IPS DF 6.9 (cell line): Measurements from ENCODE around the gene PKDREJ.
"Not testable (repeated sequence)": the region's sequence is repeated elsewhere in the genome, so short reads cannot be mapped to it uniquely, and the experiment has no call there.

ENCODE experiments used
- DNase-seq: peaks from one replicate; pipeline ENCODE4 v3.0.0-alpha.2; 2013; ENCODE audit warnings: low read depth, low spot score
- H3K27ac ChIP-seq: one replicate; pipeline ENCODE4 v1.5.1; 2013; ENCODE audit warnings: low read length, control low read depth
- H3K27me3 ChIP-seq: 2 replicates; pipeline ENCODE4 v1.6.1; 2013; ENCODE audit warnings: mild to moderate bottlenecking, low read length; ENCODE audit not compliant: control insufficient read depth, insufficient read depth
- H3K36me3 ChIP-seq: 2 replicates; pipeline ENCODE4 v1.6.1; 2013; ENCODE audit warnings: low read length; ENCODE audit not compliant: control insufficient read depth, insufficient read depth
- H3K4me1 ChIP-seq: 2 replicates; pipeline ENCODE4 v1.6.1; 2013; ENCODE audit warnings: low read length; ENCODE audit not compliant: control insufficient read depth, insufficient read depth
- H3K4me3 ChIP-seq: 2 replicates; pipeline ENCODE4 v1.5.1; 2013; ENCODE audit warnings: mild to moderate bottlenecking, low read length
- H3K9me3 ChIP-seq: 2 replicates; pipeline ENCODE4 v1.6.1; 2013; ENCODE audit warnings: low read length, inconsistent platforms; ENCODE audit not compliant: control insufficient read depth, insufficient read depth
- WGBS: extraction: QIAGEN DNeasy Blood & Tissue Kit; methylation state at CpG from one replicate; pipeline ENCODE4 v1.1.7; 2013; ENCODE audit warnings: mixed read lengths, missing lambda C conversion rate; ENCODE audit not compliant: insufficient read length, insufficient coverage; 5-methylcytosine and 5-hydroxymethylcytosine counted together

The PKDREJ gene

DNA sequence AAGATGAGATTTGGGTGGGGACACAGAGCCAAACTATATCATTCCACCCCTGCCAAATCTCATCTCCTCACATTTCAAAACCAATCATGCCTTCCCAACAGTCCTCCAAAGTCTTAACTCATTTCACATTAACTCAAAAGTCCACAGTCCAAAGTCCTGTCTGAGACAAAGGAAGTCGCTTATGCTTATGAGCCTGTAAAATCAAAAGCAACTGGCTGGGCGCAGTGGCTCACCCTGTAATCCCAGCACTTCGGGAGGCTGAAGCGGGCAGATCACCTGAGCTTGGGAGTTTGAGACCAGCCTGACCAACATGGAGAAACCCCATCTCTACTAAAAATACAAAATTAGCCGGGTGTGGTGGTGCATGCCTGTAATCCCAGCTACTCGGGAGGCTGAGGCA, 1.4 kb upstream of the PKDREJ start:
- not testable (repeated sequence) for H3K27ac ChIP-seq, H3K4me3 ChIP-seq, H3K9me3 ChIP-seq, H3K36me3 ChIP-seq, H3K4me1 ChIP-seq, DNase-seq
- no CpG with 5 or more reads among the region's 6 CpGs for WGBS
- peaks cover 13% of the 10 kb centered on the region; the same call in 1 of the 2 replicates for H3K27me3 ChIP-seq

GRCh38 chr22:46262449-46263215, 511 bp downstream of the PKDREJ start:
- no peak for DNase-seq
- no peaks in the 10 kb centered on the region for H3K9me3 ChIP-seq

DNA sequence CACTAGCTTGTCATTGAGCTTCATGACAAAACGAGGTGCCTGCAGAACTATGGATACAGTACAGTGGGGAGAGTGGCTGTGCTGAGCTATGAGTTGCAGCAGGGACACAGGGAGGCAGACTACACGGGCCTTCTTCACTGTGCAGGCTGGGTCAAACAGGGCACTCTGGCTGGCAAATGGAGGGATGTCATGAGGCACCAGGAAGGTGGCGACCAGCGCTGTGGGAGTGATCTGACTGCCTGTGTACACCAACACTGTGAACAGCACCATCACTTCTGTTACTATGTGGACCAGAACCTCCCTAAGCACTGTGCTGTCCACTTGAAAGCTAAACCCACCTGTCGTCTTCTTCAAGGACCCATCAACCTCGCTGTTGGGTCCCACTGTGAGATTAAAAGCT, 3.1 kb downstream of the PKDREJ start:
- no peak overlapping the region for H3K27ac ChIP-seq
- H3K4me1 ChIP-seq, result no peaks in the 10 kb centered on the region
- no peaks in the 10 kb centered on the region; the same call in 1 of the 2 replicates for H3K36me3 ChIP-seq
- no peaks in the 10 kb centered on the region for H3K9me3 ChIP-seq
- no peak overlapping the region for H3K4me3 ChIP-seq
- no peak for DNase-seq
- peaks cover 13% of the 10 kb centered on the region; the same call in 1 of the 2 replicates for H3K27me3 ChIP-seq
- no CpG with 5 or more reads among the region's 6 CpGs for WGBS

More at GRCh38 chr22:46262449-46263215, 511 bp downstream of the PKDREJ start:
- no peak overlapping the region for H3K27ac ChIP-seq
- WGBS, result no CpG with 5 or more reads among the region's 109 CpGs
- no peaks in the 10 kb centered on the region; the same call in 1 of the 2 replicates for H3K36me3 ChIP-seq
- H3K4me3 ChIP-seq, result peak overlapping the region; percentile 32; the same call in 1 of the 2 replicates
- H3K4me1 ChIP-seq, result no peaks in the 10 kb centered on the region
- peaks cover 13% of the 10 kb centered on the region; the same call in 1 of the 2 replicates for H3K27me3 ChIP-seq

DNA sequence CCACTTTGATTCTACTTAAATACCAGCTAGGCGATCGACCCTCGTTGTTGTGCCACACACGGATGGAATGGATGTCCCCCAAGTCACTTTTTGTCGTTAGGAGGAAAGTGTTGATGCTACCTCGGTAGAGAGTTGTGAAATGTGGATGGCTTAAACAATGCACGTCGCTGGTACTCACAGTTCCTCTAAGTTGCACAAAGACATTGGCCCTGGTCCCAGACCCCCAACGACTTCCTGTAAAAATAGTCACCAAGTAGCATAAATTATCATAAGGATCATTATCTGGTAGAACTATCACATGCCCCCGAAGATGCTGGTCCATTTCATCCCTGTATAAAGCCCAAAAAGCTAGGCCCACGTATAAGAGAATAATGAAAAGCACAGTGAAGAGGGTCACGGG, 3.8 kb downstream of the PKDREJ start:
- Histone ChIP-seq H3K4me1 (no peaks in the 10 kb centered on the region), H3K27me3 (peaks cover 13% of the 10 kb centered on the region; the same call in 1 of the 2 replicates), H3K9me3 (no peaks in the 10 kb centered on the region), H3K27ac (no peak overlapping the region), H3K36me3 (no peaks in the 10 kb centered on the region; the same call in 1 of the 2 replicates), H3K4me3 (no peak overlapping the region)
- DNase-seq, result no peak
- WGBS, result no CpG with 5 or more reads among the region's 12 CpGs

- no peak for DNase-seq
- no CpG with 5 or more reads among the region's 8 CpGs for WGBS
These were observed 6.7 kb downstream of the PKDREJ start for GRCh38 chr22:46256358-46256958.

DNA sequence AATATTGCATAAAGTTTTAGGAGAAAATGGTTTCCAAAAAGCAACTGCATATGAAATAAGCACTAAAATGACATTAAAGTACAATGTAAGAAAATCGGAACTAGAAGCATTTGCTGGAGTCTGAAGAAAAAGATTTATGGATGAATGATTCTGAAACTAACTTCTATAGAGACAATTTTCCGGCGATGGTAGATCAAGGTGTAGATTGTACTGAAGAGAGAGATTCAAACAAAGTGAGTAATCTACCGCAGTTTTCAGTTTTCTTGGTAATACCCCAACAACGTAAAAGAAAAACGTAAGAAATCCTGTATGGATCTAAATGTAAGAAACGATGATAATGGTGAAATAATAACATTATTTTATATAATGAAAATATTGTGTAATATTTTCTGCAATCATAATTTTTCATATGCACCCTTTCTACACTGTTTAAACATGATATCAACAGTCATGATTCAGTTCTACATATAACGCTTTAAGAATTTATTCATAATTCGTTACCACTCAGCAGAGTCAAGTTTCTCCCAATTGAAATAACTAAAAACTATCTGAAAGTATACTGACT, 11.2 kb downstream of the PKDREJ start:
- Histone ChIP-seq H3K36me3 (no peaks in the 10 kb centered on the region), H3K4me3 (no peak overlapping the region), H3K27me3 (0 out of 2 replicates have a peak, but pooled peaks cover 3% of the 10 kb centered on the region), H3K27ac (no peak overlapping the region), H3K9me3 (no peaks in the 10 kb centered on the region), H3K4me1 (no peaks in the 10 kb centered on the region)
- WGBS, result no CpG with 5 or more reads among the region's 9 CpGs
- DNase-seq, result no peak

More at GRCh38 chr22:46256358-46256958, 6.7 kb downstream of the PKDREJ start:
- H3K4me1 ChIP-seq, result no peaks in the 10 kb centered on the region
- no peak overlapping the region for H3K27ac ChIP-seq
- H3K36me3 ChIP-seq, result no peaks in the 10 kb centered on the region
- no peak overlapping the region for H3K4me3 ChIP-seq
- H3K9me3 ChIP-seq, result no peaks in the 10 kb centered on the region
- no peaks in the 10 kb centered on the region; the same call in 1 of the 2 replicates for H3K27me3 ChIP-seq

DNA sequence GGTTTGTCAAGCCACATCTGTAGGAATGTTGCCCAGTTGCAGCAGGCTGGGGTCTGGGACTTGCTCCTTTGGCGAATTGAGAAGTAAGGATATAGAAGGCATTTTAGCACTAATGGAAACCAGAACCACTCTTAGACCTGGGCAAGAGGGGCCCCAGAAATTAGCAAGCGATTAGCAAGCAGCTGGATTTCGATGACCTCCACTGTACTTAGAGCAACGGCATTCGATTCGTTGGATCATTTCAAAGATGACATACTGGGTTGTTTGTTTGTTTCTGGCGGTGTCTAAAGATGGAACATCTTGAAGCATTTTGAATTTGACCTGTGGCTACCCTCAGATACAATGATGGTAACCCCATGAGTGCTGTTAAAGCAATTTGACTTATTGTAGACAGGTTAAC, 11.9 kb downstream of the PKDREJ start:
- Histone ChIP-seq H3K4me1 (no peaks in the 10 kb centered on the region), H3K27me3 (0 out of 2 replicates have a peak, but pooled peaks cover 3% of the 10 kb centered on the region), H3K36me3 (no peaks in the 10 kb centered on the region), H3K4me3 (peak overlapping the region; percentile 4; the same call in 1 of the 2 replicates), H3K9me3 (no peaks in the 10 kb centered on the region), H3K27ac (no peak overlapping the region)
- no peak for DNase-seq
- WGBS, result no CpG with 5 or more reads among the region's 7 CpGs

DNA sequence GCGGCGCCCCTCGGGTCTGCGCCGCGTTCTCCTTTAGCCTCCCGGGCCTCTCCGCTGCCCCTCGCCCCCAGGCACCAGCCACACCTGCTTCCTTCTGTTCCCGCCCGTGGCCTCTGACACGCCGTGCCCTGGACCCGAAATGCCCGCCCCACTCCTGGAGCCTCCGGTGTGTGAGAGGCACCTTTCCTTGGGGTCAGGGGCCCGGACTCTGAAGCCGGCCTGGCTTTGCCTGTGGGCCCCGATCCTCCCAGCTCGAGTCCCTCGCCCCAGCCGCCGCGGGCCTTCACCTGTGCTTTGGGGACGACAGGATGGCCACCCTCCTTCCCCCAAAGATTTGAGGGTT, 12.4 kb downstream of the PKDREJ start:
- Histone ChIP-seq H3K27ac (no peak overlapping the region), H3K4me1 (no peaks in the 10 kb centered on the region; the same call in 1 of the 2 replicates), H3K9me3 (no peaks in the 10 kb centered on the region), H3K36me3 (no peaks in the 10 kb centered on the region), H3K4me3 (peak overlapping the region; percentile 55; the same call in 1 of the 2 replicates), H3K27me3 (0 out of 2 replicates have a peak, but pooled peaks cover 3% of the 10 kb centered on the region)
- no CpG with 5 or more reads among the region's 25 CpGs for WGBS
- no peak for DNase-seq

GRCh38 chr22:46250035-46250782, 12.9 kb downstream of the PKDREJ start, which contains the start of gene CDPF1:
CDPF1 (minus strand) TSS chr22:46250293; CDS start chr22:46248284, 2,009 bp downstream.
- WGBS, result no CpG with 5 or more reads among the region's 89 CpGs
- Histone ChIP-seq H3K4me3 (peak within 1 kb of the TSS; percentile 55), H3K27me3 (0 out of 2 replicates have a peak, but pooled peaks cover 3% of the 10 kb centered on the region), H3K4me1 (no peaks in the 10 kb centered on the region; the same call in 1 of the 2 replicates), H3K27ac (no peak within 1 kb of the TSS), H3K36me3 (no peaks in the 10 kb centered on the region), H3K9me3 (no peaks in the 10 kb centered on the region)
- no peak for DNase-seq
